Amygdala (tissue), 56 donors: ENCODE data around the gene PGAP2.

Experiments
- DNase-seq, 56 donors: peaks; one replicate each; lab custom pipeline; 2025; lab: John Stamatoyannopoulos, UW

PGAP2 gene

DNA sequence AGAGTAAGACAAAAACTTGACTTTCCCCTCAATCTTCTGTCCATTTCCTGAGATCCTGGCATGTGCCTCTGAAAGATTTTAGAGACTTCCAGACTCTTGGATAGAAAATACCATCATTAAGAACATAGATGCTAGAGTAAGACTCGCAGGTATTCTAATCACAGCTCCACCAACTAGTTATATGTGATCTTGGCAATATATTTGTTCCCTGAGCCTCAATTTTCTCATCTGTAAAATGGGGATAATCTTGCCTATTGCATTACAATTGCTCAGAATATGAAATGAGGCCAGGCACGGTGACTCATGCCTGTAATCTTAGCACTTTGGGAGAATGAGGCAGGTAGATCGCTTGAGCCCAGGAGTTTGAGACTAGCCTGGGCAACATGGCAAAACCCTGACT lies 21.7 kb downstream of the PGAP2 start:
- no peak for DNase-seq

DNA sequence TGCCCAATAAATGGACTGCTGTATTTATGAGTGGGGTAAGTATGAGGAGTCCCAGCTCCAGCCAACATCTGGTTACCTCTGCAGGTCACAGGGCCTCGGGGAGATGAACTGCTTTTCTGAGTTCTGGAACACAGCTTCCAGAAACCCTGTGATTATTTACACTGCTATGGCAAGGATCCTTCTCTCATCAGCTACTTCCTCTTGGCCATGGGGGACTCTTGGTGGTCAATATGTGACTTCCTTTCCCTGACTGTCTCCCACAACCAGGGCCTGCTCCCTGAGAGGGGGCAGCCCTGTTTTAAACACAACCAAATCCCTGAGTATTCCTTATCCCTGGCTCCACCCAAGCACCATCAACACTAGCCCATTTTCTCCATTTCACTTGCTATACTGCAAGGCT lies 22.4 kb downstream of the PGAP2 start:
- no peak for DNase-seq

DNA sequence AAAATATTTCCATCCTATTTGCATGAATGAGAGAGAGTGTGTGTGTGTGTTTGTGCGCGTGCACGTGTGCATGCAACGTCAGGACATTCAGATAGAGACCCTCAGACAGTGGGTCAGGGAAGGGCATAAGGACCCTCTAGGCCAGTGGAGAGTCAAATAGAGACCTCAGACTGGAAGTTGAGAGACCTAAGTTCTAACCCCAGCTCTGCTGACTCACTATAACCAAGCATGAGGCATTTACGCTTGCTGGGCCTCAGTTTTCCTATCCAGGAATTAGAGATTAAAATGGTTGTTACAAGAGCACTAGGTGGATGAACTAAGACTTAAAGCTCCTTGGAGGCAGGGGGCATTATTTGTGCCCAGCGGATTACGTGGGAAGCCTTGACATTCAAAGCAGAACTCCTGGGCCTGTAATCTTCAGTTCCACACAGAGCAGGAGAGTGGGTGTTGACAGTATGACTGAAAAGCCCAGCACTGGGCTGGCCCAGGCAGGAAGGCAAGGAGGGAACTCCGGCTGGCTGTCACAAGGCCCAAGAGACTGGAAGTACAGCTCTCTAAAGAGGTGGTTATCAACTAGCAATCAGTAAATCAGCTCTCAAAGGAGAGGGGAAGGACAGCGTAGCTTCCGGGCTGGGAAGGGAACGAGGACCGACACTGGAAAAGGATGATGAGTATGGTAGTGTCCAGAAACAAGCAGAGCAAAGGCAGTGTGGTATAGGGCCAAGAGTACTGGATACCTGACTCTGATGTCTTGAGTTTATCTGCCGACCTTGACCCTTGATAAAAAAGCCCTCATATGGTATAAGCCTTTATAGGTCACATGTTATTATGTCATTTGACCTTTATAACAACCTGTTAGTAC lies 23.2 kb downstream of the PGAP2 start:
- DNase-seq = peak in 3 of 56 donors; percentile 9 to 44 (median 18)

DNA sequence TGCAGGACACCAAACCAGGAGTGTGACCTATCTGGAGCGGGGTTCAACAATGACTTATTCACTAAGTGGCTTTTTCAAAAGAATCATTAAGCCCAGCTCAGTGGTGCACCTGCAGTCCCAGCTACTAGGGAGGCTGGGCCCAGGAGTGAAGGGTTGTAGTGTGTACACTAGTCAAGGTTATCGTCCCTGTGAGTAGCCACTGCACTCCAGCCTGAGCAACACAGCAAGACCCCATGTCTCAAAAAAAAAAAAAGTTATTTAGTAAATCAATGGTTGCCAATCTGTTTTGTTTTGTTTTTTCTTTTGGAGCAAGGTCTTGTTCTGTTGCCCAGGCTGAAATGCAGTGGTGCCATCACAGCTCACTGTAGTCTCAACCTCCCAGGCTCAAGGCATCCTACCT lies 24.5 kb downstream of the PGAP2 start:
- DNase-seq = no peak

DNA sequence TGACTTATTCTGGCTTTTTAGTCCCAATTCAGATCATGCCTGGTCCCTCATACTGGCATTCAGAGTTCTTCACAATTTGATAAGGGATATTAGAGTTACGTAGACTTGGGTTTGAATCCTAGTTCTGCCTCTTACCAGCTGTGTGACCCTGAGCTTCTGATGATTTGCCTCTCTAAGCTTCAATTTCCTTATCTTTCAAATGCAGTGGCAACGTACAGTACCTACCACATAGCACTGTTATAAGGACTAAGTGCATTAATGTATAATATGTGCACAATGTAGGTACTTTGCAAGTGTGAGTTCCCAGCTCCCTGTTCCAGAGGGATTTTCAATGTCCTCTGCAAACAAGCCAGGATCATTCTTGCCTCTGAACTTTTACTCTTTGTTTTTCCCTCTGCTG lies 25.1 kb downstream of the PGAP2 start:
- no peak for DNase-seq

DNA sequence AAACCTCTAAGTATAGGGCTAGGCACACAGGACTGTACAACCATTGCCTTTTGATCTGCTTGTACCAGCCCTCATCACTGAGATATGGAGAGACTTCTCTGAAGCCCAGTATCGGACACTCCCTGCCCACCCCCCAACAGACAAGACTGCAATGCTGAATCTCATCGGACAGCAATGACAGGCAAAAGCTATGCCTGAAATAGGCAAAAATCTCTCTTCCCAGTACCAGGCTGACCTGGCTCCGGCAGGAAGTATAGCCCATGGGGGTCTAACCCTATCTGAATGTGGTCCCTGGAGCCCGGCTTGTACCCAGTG lies 25.9 kb downstream of the PGAP2 start:
- no peak for DNase-seq

DNA sequence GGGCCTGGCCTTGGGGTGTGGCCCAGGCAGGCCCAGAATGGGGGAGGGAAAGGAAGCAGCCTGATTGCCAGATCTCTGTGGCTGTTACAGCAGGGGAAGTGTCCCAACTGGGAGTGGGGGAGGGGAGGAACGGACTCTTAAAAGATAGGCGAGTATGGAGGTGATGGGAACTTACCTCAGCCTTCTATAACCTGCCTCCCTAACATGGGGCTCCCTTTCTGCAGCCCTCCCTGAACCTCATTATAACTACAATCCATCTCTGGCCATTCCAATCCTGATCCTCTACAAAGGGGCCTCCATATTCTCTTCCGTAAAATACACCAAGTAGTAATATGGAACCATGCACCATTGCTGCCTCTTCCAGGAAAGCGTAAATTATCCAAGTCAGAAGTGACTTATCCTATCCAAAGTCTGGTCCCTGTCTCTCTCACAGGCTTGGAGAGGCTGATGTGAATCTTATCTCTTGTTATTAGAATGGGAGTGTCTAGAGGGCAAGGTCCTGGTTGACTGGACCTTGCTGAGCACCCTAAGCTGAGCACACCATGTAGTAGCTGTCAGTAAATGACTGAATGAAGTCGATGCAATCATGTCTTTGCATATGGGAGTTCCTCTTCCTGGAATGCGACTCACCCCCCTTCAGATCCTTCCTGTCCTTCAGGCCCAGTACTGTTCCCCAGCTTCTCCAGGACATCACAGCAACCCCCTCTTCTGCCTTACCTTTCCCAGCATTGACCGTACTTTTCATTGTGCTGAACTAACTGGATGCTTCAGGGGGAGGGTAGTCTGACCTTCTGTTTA lies 26.5 kb downstream of the PGAP2 start:
- peak in 6 of 56 donors; percentile 17 to 59 (median 32) for DNase-seq

DNA sequence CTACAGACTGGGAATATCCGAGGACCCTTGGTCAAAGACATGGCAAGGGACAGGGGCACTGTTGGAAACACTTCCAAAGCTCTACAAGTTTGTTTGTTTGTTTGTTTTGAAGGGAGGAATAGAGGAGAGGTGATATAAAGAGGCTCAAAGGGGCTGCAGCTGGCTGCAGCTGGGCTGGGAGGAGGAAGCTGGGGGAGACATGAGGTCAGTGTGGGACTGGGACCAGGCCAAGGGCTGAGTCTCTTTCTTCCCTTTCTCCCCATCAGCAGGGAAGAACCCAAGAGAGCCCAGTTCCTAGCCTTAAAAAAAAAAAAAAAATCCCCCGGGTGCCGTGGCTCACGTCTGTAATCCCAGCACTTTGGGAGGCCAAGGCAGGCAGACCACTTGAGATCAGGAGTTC lies 27.4 kb downstream of the PGAP2 start:
- peak in 14 of 56 donors; percentile 19 to 73 (median 40) for DNase-seq

DNA sequence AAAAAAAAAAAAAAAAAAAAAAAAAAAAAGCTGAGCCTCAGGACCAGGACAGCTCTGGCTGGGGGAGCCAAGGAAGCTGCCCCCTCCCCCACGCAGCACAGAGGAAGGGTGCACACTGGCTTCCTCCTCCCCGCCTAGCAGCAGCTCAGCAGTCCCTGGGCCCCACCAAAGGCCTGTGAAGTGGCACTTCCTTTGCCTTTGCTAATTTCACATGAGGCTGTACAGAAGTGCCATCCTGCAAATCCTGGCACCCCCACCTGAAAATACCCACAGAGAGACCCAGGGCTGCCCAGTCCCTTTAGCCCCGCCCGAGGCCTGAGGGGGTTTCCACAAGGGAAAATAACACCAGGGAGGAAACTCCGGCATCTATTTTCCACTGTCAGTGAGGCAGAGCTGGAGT lies 28.5 kb downstream of the PGAP2 start:
- peak in 4 of 56 donors; percentile 12 to 33 (median 24) for DNase-seq

DNA sequence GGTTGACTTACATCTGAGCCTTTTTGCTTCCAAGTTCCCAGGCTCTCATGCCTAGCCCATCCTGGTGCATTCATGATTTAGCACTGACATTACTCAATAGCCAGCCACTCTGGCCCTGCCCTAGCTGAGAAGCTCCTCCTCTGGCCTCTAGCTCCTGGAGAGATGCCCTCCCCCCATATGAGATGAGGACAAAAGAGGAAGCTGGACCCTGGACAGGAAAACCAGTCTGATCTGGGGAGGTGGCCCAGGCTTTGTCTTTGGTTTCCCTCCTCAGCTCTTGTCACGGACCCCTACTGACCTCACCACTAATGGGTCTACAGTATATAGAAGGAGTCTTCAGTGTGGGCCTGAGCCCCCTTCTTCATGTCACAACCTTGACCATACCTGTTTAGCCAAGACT lies 29.4 kb downstream of the PGAP2 start:
- peak in 14 of 56 donors; percentile 16 to 56 (median 30) for DNase-seq

DNA sequence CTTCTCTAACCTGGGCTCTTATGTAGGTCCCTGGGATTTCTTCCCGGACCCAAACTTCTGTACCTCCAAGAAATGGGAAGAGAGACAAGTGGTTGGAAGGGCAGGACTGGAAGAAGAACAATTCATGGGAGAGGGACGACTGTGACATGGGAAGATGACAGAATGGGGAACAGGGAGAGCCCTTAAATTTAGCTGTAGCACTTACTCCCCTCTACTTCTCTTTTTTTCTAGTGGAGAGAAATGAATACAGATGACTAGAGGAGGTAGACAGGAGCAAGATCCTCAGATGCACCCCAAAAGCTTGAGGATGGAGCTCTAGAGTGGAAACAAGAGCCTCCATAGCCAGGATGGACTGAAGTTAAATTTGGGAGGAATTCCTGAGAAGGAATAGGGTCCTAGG lies 30.1 kb downstream of the PGAP2 start:
- DNase-seq = no peak

DNA sequence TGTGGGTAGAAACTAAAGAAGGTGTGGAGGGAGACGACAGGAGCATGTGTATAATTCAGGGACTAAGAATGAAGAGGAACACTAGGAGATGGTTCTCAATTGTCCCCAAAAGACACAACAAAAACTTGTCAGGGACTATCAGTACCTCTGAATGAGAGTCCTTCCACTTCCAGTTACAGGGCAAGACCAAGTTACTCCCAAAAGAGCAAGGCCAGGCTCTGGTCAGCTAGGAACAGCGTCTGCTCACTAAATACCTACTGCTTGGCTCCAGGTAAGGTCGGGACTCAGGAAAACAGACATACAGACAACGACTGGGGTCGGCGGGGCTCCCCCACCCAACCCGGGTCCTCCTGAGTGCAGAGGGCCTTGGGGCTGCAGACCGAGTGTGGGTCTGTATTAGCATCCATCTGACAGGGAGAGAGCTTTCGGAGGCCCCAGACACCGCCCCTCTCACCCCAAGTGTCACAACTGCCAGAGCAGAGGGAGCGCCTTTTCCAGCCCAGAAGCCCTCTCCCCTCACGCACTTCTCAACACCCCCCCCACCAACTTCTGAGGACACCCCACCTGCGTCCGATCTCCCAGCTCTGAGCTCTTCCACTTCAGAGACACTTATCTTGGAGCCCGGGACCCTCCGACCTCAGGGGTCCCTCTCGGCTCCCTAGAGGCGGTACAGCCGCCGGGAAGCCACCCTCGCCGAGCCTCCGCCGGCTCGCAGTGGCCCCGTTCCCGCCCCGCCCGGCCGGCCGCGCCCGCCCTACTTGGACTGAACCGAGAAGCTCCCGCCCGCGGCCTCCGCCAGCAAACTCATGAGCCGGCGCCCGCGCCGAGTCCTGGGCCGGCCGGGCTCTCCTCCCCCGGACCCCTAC lies 31.9 kb downstream of the PGAP2 start:
- peak in 9 of 56 donors; percentile 24 to 86 (median 72) for DNase-seq

DNA sequence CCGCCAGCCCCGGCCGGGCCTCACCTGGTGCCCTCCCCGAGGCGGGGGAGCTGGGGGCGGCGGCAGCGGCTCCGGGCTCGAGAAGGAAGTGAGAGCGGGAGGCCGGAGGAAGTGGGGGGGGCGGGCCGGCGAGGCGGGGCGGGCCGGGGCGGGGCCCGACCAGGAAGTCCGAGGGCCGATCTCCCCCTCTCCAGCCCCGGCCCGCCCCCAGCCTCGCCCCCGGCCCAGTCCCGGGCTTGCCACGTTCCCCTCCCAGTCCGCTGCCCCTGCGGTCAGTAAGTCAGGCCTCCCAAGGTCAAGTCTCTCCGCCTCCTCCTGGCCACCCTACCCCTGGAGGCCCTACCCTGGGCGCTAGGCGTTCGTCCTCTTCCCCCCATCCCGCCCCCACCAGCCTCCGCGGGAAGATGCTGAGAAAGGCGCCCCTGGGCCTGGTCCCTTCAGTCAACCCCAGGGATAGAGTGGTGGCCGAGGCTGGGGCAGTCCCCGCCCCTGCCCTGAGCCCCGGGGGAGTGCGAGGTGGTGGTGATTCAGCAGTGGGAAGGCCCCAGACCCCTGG lies 32.6 kb downstream of the PGAP2 start, which contains the start of gene RHOG:
RHOG (minus strand) TSS at position 90 of the 556 bp plus-strand sequence. CDS start 12,821 bp downstream, outside the sequence.
- DNase-seq = peak in 49 of 56 donors; percentile 44 to 90 (median 75)

DNA sequence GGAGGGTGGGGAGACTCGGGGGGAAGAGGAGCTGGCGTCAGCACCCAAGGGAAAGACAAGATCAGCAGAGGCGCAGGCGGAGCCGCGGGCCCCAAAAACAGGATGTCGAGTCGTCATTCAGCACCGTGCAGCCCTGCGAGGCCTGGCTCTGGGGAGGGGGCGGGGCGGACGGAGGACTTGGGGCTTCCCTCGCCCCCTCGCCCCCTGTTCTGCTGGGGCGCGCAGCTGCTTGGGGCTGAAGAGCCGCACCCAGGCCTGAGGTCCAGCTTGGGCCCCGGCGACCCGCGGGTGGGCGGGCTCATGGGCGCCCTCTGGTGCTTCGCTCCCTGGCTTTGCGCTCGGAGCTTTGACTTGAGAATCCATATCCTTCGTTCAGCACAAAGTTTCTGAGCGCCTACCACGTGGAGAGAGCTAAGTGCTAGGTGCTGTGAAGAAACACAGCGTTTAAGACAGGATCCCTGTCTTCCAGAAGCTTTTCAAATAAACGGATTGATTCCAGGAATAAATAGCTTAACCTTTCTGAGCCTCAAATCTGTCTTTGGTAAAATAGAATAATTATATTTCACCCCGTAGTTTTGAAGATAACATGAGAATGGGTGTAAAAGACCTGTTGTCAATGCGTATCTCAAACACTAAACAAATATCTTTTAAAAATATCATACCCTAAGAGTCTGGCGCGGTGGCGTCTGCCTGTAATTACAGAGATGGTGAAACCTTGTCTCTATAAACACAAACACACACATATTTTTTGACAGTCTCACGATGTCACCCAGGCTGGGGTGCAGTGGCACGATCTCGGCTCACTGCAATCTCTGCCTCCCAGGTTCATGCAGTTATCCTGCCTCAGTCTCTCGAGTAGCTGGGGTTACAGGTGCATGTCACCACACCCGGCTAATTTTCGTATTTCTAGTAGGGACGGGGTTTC lies 33.3 kb downstream of the PGAP2 start:
- peak in 53 of 56 donors; percentile 42 to 93 (median 77) for DNase-seq

DNA sequence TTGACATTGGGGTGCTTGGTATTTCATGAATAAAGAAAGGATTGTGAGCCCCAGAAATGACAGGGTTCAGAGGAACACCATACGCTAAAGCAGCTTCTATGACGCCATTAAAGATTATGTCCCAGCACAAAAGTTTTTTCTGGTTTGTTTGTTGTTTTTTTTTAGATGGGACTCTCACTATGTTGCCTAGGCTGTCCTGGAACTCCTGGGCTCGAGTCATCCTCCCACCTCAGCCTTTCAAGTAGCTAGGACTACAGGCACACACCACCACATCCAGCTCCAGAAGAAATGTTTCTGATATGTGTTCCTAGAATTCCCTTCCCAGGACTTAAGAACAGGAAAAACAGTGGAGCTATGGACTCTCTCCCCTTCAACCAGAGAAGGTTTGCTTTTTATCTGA lies 35.0 kb downstream of the PGAP2 start:
- no peak for DNase-seq

DNA sequence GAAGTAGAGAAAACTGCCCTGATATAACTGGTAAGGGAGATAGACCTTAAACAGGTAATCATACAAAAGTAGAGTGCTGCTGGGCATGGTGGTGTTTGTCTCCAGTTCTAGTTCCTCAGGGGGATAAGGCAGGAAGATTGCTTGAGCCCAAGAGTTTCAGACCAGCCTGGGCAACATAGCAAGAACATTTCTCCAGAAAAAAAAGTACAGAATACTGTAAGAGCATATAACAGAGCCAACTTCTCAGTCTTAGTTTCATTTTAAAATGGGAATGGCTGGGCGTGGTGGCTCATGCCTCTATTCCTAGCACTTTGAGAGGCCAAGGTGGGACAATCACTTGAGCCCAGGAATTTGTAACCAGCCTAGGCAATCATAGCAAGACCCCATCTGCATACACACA lies 36.9 kb downstream of the PGAP2 start:
- DNase-seq = no peak

DNA sequence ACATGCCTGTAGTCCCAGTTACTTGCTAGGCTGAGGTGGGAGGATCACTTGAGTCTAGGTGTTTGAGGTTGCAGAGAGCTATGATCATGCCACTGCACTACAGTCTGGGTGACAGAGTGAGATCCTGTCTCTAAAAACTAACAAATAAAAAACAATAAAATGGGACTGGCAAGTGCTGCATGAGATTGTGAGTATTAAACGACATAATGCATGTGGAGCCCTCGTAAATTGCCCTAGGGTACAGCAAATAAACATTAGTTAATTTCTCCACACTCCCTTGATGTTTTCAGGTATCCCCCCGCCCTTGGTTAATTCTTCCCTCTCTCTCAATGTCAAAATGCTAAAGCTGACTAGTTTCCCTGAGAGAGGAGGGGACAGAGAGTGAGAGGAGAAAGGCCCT lies 37.3 kb downstream of the PGAP2 start:
- no peak for DNase-seq

DNA sequence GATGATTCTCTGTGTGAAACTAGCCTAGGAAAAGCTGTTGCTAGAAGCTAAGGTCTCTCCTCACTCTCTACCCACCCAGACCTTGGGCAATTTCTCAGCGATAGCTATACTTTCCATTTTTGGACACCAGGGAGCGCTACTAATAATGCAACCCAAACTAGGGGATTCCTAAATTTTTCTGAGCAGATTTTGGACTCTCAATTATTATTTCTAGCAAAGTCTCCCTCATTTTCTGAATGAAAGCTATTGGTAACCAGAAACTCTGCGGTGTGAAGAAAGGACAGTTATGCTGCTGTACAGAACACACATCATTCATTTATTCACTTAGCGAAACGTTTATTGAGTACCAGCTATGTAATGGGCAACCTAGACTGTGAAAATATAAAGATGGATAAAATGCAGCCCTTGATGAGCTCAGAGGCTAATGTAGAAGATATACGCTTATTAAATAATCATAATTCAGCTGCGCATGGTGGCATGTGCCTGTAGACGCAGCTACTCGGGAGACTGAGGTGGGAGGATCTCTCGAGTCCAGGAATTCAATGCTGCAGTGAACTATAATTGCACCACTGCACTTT lies 41.0 kb downstream of the PGAP2 start:
- peak in 1 of 56 donors; percentile 41 for DNase-seq

DNA sequence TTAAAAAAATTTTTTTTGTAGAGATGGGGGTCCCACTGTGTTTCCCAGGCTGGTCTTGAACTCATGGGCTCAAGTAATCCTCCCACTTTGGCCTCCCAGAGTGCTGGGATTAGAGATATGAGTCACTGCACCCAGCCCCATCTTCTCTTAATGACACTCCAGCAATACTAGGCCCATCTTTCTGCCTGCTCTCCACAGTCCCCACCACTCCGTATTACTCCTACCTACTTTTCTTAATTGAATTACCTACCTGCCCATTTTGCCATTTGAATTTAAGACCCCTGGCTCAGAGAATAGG lies 45.1 kb downstream of the PGAP2 start:
- no peak for DNase-seq
